GM15510 (cell line): ENCODE measurements around the gene GIT1.

Experiments
- POLR2A ChIP-seq: IDR thresholded peaks from 3 replicates; pipeline ENCODE4 v1.6.1; 2011; ENCODE audit warnings: borderline replicate concordance; ENCODE audit not compliant: insufficient read length; ENCODE audit errors: extremely low read depth

Gene GIT1

GRCh38 chr17:29582254-29582765 is 7.1 kb downstream of the GIT1 start:
- no peak for TF ChIP-seq POLR2A

- TF ChIP-seq POLR2A = no peak
Observed at GRCh38 chr17:29581583-29582253, 7.7 kb downstream of the GIT1 start.

- no peak for TF ChIP-seq POLR2A
Observed at GRCh38 chr17:29579866-29580771, 9.3 kb downstream of the GIT1 start.

- no peak for TF ChIP-seq POLR2A
Observed at GRCh38 chr17:29578626-29579485, 10.6 kb downstream of the GIT1 start.

- TF ChIP-seq POLR2A = no peak
Observed at GRCh38 chr17:29577385-29578211, 11.8 kb downstream of the GIT1 start.

GRCh38 chr17:29577001-29577370 is 12.5 kb downstream of the GIT1 start:
- TF ChIP-seq POLR2A = no peak

- no peak for TF ChIP-seq POLR2A
Observed at GRCh38 chr17:29576214-29577000, 13.0 kb downstream of the GIT1 start.

- no peak for TF ChIP-seq POLR2A
Observed at GRCh38 chr17:29575511-29576213, 13.8 kb downstream of the GIT1 start.

GRCh38 chr17:29574732-29575510 is 14.5 kb downstream of the GIT1 start:
- no peak for TF ChIP-seq POLR2A

- no peak for TF ChIP-seq POLR2A
Observed at GRCh38 chr17:29573871-29574731, 15.3 kb downstream of the GIT1 start.

GRCh38 chr17:29573558-29573869 is 15.9 kb downstream of the GIT1 start:
- TF ChIP-seq POLR2A = no peak

- no peak for TF ChIP-seq POLR2A
Observed at GRCh38 chr17:29572691-29573557, 16.5 kb downstream of the GIT1 start.
